Testis (tissue), 3 donors: ENCODE measurements around the gene ROBO1. TPM values are rescaled to one million over a fixed set of nuclear protein-coding genes. Genes with fewer than 3 reads are reported as not detected.

ENCODE experiments used
- DNase-seq: peaks from one replicate; pipeline ENCODE4 v3.0.0-alpha.2; 2019
- H3K27ac ChIP-seq, 2 donors: fragments of 200-600 bp; sonication (generic); one replicate each; pipeline ENCODE4 v1.5.1; 2019
- H3K27me3 ChIP-seq: fragments of 200-600 bp; sonication (generic); one replicate; pipeline ENCODE4 v1.5.1; 2019
- H3K36me3 ChIP-seq: fragments of 200-600 bp; sonication (generic); one replicate; pipeline ENCODE4 v1.5.1; 2017; ENCODE audit warnings: low read depth; ENCODE audit errors: missing control alignments
- H3K4me1 ChIP-seq: fragments of 200-600 bp; sonication (generic); one replicate; pipeline ENCODE4 v1.5.1; 2019
- H3K4me3 ChIP-seq, 2 donors: fragments of 200-600 bp; sonication (generic); one replicate each; pipeline ENCODE4 v1.5.1; 2017 to 2019
- H3K9me3 ChIP-seq: fragments of 200-600 bp; sonication (generic); one replicate; pipeline ENCODE4 v1.5.1; 2017
- CTCF ChIP-seq, 3 experiments: fragments of 450-650 bp in 2 of 3; fragments of 200-600 bp in 1 of 3; sonication (generic) in 1 of 3; IDR thresholded peaks; one replicate each; pipeline ENCODE4 v1.5.1; 2016 to 2019; ENCODE audit warnings: antibody characterized with exemption in 3 of 3, mild to moderate bottlenecking in 2 of 3, moderate library complexity in 1 of 3
- POLR2A ChIP-seq: fragments of 450-650 bp; IDR thresholded peaks from one replicate; pipeline ENCODE4 v1.6.1; 2017; ENCODE audit warnings: antibody characterized with exemption, mild to moderate bottlenecking, moderate library complexity
- WGBS, 2 donors: methylation state at CpG; one replicate each; pipeline ENCODE4 v1.1.5; 2018; 5-methylcytosine and 5-hydroxymethylcytosine counted together
- intact Hi-C: fragments of 100-400 bp; cut with DNase I; formaldehyde crosslinking; loops from one replicate; pipeline ENCODE4 v1.15.1; 2023; ENCODE audit warnings: low total_unique reads
- polyA plus RNA-seq: library from polyadenylated mRNA; stranded (reverse); fragments of 350-450 nt; fragmentation: Illumina TruSeq; extraction: RNeasy Lipid Tissue Mini Kit (QIAGEN cat#74804); gene quantifications from one replicate; pipeline ENCODE4 v1.2.3, GENCODE V29; 2014; ENCODE audit warnings: low read depth, low replicate concordance; ENCODE audit not compliant: insufficient read depth
- total RNA-seq, 2 donors: library from RNA; depleted of rRNA; stranded (reverse); fragments of >200 nt; gene quantifications; one replicate each; pipeline ENCODE4 v1.2.3, GENCODE V29; 2016

The ROBO1 gene
- total and polyA plus RNA-seq, 3 donors from 2014 or later: 39.4 to 45.1 (median 42.6) TPM

GRCh38 chr3:79113876-79114275, 653.9 kb downstream of the ROBO1 start:
- 88 to 92% methylated on average over 3 of the region's 3 CpGs for WGBS, 2 donors
- no peak for DNase-seq
- H3K36me3 ChIP-seq: no peaks in the 10 kb centered on the region
- TF ChIP-seq POLR2A (no peak), CTCF (IDR thresholded peaks at IDR 0.05) (no peak)
- no peaks in the 10 kb centered on the region for H3K27me3 ChIP-seq
- H3K4me3 ChIP-seq: no peak overlapping the region
- no peaks in the 10 kb centered on the region for H3K9me3 ChIP-seq
- H3K27ac ChIP-seq: no peak overlapping the region
- no peaks in the 10 kb centered on the region for H3K4me1 ChIP-seq
- intact Hi-C loops: no loop called here

DNA sequence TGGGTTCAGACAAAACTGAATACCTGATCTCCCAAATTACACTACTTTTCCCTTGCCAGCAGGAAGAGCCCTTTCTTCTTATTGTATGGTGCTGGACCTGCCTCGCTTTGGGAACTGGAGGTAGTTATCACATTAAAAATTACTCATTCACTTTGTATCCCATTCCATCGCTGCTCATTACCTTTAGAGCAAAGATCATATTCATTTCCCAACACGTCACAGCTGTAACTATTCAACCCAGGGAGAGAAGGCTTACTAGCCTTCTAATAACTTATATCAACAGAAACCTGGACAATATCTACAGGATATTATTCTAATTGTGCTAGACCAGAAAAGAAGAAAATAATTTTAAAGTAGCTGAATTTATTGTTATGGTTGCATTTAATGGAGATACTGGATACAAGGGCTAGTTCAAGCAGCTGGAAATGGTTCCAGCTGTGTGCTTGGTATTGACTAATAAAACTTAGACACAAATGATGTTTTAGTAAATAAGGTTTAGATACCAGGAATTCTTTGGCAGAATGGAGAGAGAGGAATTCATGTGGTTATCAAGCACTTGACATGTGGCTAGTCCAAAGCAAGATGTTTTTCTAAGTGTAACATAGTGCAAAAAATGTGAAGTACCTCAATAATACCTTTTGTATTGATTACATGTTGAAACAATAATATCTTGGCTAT, 656.3 kb downstream of the ROBO1 start:
- no peak for DNase-seq
- Histone ChIP-seq H3K27me3 (no peaks in the 10 kb centered on the region), H3K36me3 (no peaks in the 10 kb centered on the region), H3K9me3 (no peaks in the 10 kb centered on the region), H3K4me3 (no peak overlapping the region), H3K27ac (no peak overlapping the region), H3K4me1 (no peaks in the 10 kb centered on the region)
- WGBS, 2 donors: 87 to 89% methylated on average over 3 of the region's 3 CpGs
- TF ChIP-seq POLR2A (no peak), CTCF (IDR thresholded peaks at IDR 0.05) (no peak)
- intact Hi-C loops: no loop called here

DNA sequence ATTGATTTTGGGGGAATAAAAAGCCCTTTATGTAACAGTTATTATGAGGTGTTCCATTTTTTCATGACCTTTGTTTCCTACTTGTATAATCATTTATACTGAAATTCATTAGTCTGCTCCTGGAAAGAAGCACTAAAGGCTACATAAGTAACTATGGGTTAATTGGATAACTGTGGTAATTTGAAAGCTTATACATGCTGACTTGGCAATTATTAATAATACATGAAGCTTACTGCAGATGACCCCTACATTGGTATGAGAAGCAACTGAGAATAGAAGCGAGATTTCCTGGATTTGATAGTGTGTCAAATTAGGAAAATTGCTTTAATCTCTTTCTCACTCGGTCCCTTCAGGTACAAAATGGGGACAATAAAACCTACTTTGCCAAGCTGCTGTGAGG, 658.0 kb downstream of the ROBO1 start:
- Histone ChIP-seq H3K4me1 (no peaks in the 10 kb centered on the region), H3K4me3 (no peak overlapping the region), H3K27ac (no peak overlapping the region), H3K27me3 (no peaks in the 10 kb centered on the region), H3K9me3 (no peaks in the 10 kb centered on the region), H3K36me3 (no peaks in the 10 kb centered on the region)
- no peak for TF ChIP-seq CTCF (IDR thresholded peaks at IDR 0.05)
- no peak for TF ChIP-seq POLR2A
- WGBS, 2 donors: 88 to 96% methylated on average over 2 of the region's 2 CpGs
- intact Hi-C loops: no loop called here
- no peak for DNase-seq

- no peak for DNase-seq
- intact Hi-C loops: no loop called here
- H3K27ac ChIP-seq: no peak overlapping the region
- no peaks in the 10 kb centered on the region for H3K27me3 ChIP-seq
- H3K36me3 ChIP-seq: no peaks in the 10 kb centered on the region
- H3K4me3 ChIP-seq: no peak overlapping the region
- WGBS, 2 donors: 86 to 88% methylated on average over 5 of the region's 5 CpGs
- no peak for TF ChIP-seq POLR2A
- no peak for TF ChIP-seq CTCF (IDR thresholded peaks at IDR 0.05)
- H3K4me1 ChIP-seq: no peaks in the 10 kb centered on the region
- H3K9me3 ChIP-seq: no peaks in the 10 kb centered on the region
Measured at GRCh38 chr3:79103307-79103706, 664.5 kb downstream of the ROBO1 start.
